ENCODE measurements around the gene NRIP2.

DNA sequence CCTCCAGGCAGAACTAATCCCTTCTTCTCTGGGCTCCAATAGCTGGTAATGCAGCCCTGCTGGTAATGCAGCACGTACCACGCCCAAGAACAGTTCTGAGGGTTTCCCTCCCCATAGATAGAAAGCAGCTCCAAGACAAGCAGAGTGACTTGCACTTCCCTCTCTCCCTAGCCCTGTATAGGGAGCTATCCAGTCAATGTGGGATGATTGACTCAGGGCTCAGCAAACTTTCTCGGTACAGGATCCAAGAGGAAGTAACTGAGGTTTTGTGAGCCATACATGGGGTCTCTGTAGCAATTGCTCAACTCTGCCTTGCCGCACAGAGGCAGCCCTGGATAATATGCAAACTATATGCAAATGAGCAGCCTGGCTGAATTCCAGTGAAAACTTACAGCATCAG is 55.6 kb downstream of the NRIP2 start:
- TF ChIP-seq POLR2A (IDR thresholded peaks at IDR 0.05; ENCODE audit: low read depth, low read length) (no peak), POLR2AphosphoS5 (IDR thresholded peaks at IDR 0.05; ENCODE audit: low read depth, low read length) (no peak)

Data from GM12892 (cell line).